Measurements from ENCODE around the gene APCDD1L. TPM values are rescaled to one million over a fixed set of nuclear protein-coding genes. Genes with fewer than 3 reads are reported as not detected.

APCDD1L gene
- total and polyA plus RNA-seq, 2 of the 8 experiments (the other 6 are each of a cell fraction or from before 2014, with no cell fraction given): 0.83 to 3.1 TPM

GRCh38 chr20:58559368-58559729 is 44.1 kb upstream of the APCDD1L start:
- Histone ChIP-seq H3K27me3 (replicated peaks in 1 of 4; ENCODE audit: control insufficient read depth in 3 of 4, extremely low read depth in 1 of 4, insufficient read depth in 3 of 4, low read length in 3 of 4) (0 out of 7 replicates have a peak, but pooled peaks cover 0 to 6% (median 0%) of the 10 kb centered on the region in 4 experiments), H3K79me1 (ENCODE audit: low read depth, low read length) (no peaks in the 10 kb centered on the region), H3K4ac (replicated peaks; ENCODE audit: insufficient read length, low read depth, low read length) (no peak overlapping the region), H2BK15ac (ENCODE audit: low read length) (no peak overlapping the region), H4K20me1 (replicated peaks in 1 of 2; ENCODE audit: control insufficient read depth in 1 of 2, insufficient read depth in 2 of 2, low read length in 2 of 2) (no peaks in the 10 kb centered on the region), H2BK12ac (ENCODE audit: low read depth, low read length) (no peak overlapping the region), H3K4me1 (replicated peaks in 1 of 4; ENCODE audit: control insufficient read depth in 3 of 4, insufficient read depth in 4 of 4, low read length in 3 of 4) (no peaks in the 10 kb centered on the region), H2AFZ (ENCODE audit: low read length) (no peak overlapping the region), H4K5ac (ENCODE audit: insufficient read length, low read depth, low read length) (no peak overlapping the region), H3K4me3 (ENCODE audit: extremely low read depth in 1 of 4, insufficient read depth in 2 of 4, low read depth in 3 of 4, low read length in 4 of 4) (no peak overlapping the region), H3K36me3 (ENCODE audit: control insufficient read depth in 2 of 4, insufficient read depth in 4 of 4, low read length in 3 of 4) (no peaks in the 10 kb centered on the region), H3K4me2 (ENCODE audit: insufficient read depth in 1 of 2, low read depth in 2 of 2, low read length in 2 of 2) (no peak overlapping the region), H2BK5ac (ENCODE audit: low read depth, low read length) (no peak overlapping the region), H2BK20ac (ENCODE audit: low read length) (no peak overlapping the region), H3K9me3 (ENCODE audit: insufficient read depth in 2 of 2, low read depth in 1 of 2, low read length in 1 of 2) (no peaks in the 10 kb centered on the region), H2BK120ac (replicated peaks; ENCODE audit: low read depth, low read length) (no peak overlapping the region), H3K23ac (ENCODE audit: insufficient read length) (no peak overlapping the region), H3K9ac (replicated peaks in 1 of 4; ENCODE audit: extremely low read depth in 1 of 4, low read depth in 3 of 4, low read length in 3 of 4) (no peak overlapping the region), H3K23me2 (ENCODE audit: low read depth, low read length) (no peaks in the 10 kb centered on the region), H3K79me2 (ENCODE audit: control insufficient read depth in 1 of 2, insufficient read depth in 2 of 2, low read length in 2 of 2) (no peaks in the 10 kb centered on the region), H4K8ac (ENCODE audit: extremely low read depth, insufficient read depth, low read length) (no peak overlapping the region), H2AK5ac (ENCODE audit: low read depth, low read length) (no peak overlapping the region), H3K27ac (ENCODE audit: low read depth, low read length) (no peak overlapping the region), H4K91ac (replicated peaks; ENCODE audit: insufficient read length, low read length) (no peak overlapping the region), H3K18ac (ENCODE audit: extremely low read depth, low read length) (no peak overlapping the region), H3K14ac (ENCODE audit: insufficient read length) (no peak overlapping the region), H3K56ac (replicated peaks; ENCODE audit: insufficient read length, low read depth, low read length) (no peak overlapping the region)
- DNase-seq (ENCODE audit: low read depth in 1 of 2, low spot score in 2 of 2): no peak
- FAIRE-seq: no peak
- CTCF ChIA-PET (ENCODE audit: partially characterized antibody): interaction anchor here (0.9 to 2.2 kb wide), 3 partner anchors 11 to 145 kb away, joined by 3 to 7 read pairs (median 5); no protein-coding TSS in a partner anchor
- 86% methylated on average over 2 of the region's 7 CpGs; no CpG with 5 or more reads in 1 of the 2 experiments for WGBS, 2 experiments (ENCODE audit: extremely low coverage in 1 of 2, insufficient coverage in 1 of 2, insufficient read length in 1 of 2, insufficient replicate concordance in 2 of 2, low coverage in 1 of 2, low lambda C conversion rate in 2 of 2, missing lambda C conversion rate in 1 of 2)
- POLR2A ChIA-PET (ENCODE audit: partially characterized antibody): no interaction called here
- no peak for TF ChIP-seq MAFK (IDR thresholded peaks at IDR 0.05; ENCODE audit: low read depth, low read length)
- no peak for TF ChIP-seq BCL11A (IDR thresholded peaks at IDR 0.05; ENCODE audit: low read depth in 2 of 2, low read length in 2 of 2)
- TF ChIP-seq SRF (IDR thresholded peaks at IDR 0.05; ENCODE audit: low read depth, low read length): no peak
- TF ChIP-seq, protein P1, sequence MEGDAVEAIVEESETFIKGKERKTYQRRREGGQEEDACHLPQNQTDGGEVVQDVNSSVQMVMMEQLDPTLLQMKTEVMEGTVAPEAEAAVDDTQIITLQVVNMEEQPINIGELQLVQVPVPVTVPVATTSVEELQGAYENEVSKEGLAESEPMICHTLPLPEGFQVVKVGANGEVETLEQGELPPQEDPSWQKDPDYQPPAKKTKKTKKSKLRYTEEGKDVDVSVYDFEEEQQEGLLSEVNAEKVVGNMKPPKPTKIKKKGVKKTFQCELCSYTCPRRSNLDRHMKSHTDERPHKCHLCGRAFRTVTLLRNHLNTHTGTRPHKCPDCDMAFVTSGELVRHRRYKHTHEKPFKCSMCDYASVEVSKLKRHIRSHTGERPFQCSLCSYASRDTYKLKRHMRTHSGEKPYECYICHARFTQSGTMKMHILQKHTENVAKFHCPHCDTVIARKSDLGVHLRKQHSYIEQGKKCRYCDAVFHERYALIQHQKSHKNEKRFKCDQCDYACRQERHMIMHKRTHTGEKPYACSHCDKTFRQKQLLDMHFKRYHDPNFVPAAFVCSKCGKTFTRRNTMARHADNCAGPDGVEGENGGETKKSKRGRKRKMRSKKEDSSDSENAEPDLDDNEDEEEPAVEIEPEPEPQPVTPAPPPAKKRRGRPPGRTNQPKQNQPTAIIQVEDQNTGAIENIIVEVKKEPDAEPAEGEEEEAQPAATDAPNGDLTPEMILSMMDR (IDR thresholded peaks at IDR 0.05; ENCODE audit: control extremely low read depth in 1 of 3, insufficient read depth in 1 of 3, low read depth in 1 of 3, low read length in 3 of 3): no peak
- no peak for TF ChIP-seq BRCA1 (IDR thresholded peaks at IDR 0.05; ENCODE audit: low read depth, low read length)
- no peak for TF ChIP-seq RXRA (IDR thresholded peaks at IDR 0.05; ENCODE audit: insufficient read depth, low read depth, low read length)
- TF ChIP-seq POLR2A (IDR thresholded peaks at IDR 0.05; ENCODE audit: control extremely low read depth in 1 of 2, low read depth in 2 of 2, low read length in 2 of 2): no peak
- TF ChIP-seq, protein P2, sequence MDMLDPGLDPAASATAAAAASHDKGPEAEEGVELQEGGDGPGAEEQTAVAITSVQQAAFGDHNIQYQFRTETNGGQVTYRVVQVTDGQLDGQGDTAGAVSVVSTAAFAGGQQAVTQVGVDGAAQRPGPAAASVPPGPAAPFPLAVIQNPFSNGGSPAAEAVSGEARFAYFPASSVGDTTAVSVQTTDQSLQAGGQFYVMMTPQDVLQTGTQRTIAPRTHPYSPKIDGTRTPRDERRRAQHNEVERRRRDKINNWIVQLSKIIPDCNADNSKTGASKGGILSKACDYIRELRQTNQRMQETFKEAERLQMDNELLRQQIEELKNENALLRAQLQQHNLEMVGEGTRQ (IDR thresholded peaks at IDR 0.05; ENCODE audit: low read length): no peak
- no peak for TF ChIP-seq PHF8 (conservative IDR thresholded peaks at IDR 0.05; ENCODE audit: low read depth, low read length)
- no peak for TF ChIP-seq NRF1 (IDR thresholded peaks at IDR 0.05; ENCODE audit: low read depth, low read length)
- no peak for TF ChIP-seq EP300 (IDR thresholded peaks at IDR 0.05; ENCODE audit: borderline replicate concordance in 1 of 2, low read depth in 2 of 2, low read length in 2 of 2)
